Activated CD8-positive, alpha-beta memory T cell treated with anti-CD3 and anti-CD28 coated beads, Interleukin-2, amount 50 U/mL, for 24 hours (primary cell): ENCODE data around the gene BZW2.
"Not testable (repeated sequence)": the region's sequence is repeated elsewhere in the genome, so short reads cannot be mapped to it uniquely, and the experiment has no call there.

ENCODE experiments used
- DNase-seq: peaks from one replicate; pipeline ENCODE4 v3.0.0-alpha.2; 2020; ENCODE audit errors: extremely low read depth

Gene BZW2

DNA sequence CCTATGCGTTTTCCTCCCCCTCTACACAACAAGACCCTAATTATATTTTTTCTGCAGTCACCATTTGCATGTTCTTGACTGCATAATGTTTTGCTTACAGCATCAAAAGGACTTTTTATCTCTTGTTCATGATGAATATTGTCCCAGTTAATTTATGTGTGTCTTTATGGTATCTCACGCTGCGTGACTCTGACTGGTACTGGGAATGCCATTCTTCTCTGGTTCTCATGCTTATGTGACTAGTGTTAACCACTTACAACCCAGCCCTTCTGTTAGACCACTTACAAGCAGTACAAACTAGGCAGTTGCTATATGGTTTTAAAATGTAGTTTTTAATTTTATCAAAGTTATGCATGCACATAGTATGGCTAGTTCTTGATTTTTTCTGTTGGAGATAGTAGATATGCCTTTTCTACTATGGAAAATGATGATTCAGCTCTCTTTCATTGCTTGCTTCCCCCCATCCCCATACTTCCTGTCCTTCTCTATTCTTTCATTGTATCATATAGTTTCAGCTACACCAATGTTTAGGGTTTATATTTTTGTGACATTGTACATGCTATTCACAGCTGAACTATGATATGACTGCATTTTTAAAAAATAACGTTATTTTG, 24.9 kb downstream of the BZW2 start:
- DNase-seq = no peak

DNA sequence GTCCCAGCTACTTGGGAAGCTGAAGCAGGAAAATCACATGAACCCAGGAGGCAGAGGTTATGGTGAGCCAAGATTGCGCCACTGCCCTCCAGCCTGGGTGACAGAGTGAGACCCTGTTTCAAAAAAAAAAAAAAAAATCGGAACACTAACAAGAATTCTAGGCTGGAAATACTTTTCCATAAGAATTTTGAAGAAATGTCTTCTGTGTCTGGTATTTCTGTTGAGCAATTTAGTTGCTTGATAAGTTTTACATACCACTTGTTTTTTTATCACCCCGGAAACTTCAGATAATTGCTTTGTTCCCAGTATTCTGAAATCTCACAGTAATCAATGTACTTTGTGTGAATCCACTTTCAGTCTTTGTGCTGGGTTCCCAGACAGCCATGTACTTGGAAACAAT, 25.8 kb downstream of the BZW2 start:
- DNase-seq = no peak

DNA sequence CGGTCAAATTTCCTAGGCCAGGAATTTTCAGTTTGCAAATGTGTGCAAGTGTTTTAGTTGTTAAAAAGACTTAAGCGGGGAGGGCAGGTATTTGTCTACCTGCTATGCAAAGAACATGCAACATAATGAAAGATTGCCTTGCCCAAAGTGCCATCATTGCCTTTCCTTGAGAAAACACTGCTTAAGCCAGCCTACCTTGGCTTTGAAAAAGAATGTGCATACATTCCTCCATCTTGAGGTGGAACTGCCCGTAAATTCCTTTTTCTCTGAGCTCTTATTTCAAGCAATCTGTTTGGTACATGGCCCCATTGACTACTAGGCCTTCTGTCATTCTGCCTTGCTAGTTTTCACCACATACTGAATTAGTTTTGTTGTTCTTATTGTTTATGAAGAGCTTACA, 29.3 kb downstream of the BZW2 start:
- DNase-seq = no peak

DNA sequence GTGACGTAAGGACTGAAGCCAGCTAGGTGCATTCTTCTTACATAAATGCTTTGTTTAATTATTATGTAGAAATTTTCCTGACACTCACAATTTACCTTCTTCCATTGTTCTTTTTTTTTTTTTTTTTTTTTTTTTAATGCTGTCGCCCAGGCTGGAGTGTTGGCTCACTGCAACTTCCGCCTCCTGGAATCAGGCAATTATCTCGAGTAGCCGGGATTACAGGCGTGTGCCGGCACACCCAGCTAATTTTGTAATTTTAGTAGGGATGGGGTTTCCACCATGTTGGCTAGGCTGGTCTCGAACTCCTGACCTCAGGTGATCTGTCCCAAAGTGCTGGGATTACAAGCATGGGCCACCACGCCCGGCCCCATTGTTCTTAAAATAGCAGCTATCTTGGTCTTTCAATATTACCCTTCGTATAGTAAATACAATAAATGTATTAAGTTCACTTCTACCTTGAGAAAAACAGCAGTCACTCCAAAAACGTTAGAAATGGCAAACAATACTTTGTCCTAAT, 32.1 kb downstream of the BZW2 start:
- no peak for DNase-seq

DNA sequence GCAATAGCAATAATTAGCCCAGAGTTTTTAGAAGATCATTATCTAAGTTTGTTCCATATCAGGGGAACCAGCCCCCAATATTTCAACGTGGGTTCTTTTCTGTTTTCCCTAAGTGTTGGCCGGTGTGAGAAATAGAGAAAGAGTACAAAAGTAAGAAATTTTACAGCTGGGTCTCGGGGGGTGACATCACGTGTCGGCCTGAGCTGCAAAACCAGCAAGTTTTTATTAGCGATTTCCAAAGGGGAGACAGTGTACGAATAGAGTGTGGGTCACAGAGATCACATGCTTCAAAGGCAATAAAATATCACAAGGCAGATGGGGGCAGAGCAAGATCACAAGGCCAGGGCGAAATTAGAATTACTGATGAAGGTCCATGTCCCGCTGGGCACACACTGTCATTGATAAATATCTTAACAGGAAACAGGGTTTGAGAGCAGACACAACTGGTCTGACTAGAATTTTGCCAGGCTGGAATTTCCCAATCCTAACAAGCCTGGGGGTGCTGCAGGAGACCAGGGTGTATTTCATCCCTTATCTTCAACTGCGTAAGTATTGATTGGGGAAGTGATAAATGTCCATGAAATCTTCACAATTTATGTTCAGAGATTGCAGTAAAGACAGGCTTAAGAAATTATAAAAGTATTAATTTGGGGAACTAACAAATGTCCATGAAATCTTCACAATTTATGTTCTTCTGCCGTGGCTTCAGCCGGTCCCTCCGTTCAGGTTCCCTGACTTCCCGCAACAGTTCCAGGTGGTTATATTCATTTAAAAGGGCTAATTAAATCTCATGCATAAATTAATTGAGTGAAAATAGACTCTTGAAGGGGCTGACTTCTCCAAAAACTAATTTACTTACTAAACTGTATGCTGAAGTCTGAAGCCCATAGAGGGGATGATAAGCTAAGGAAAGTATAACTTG, 32.9 kb downstream of the BZW2 start:
- not testable (repeated sequence) for DNase-seq

DNA sequence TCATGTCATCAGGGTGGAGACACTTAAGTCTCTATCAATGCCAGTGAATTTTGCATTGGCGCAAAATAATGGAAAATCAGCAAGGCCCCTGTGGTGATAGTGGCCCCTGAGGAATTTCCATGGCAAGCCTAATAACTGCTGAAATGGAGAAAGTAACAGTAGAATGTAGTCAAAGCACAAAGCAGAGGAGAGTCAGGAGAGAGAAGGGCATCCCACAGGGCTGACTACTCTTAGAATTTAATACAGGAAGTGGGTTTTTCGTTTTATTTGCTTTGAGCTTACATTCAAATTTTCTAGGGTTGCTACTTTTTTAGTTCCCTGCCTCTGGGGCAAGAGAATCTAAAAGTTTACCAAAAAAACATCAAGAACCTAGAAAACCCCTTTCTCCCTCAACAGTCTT, 39.0 kb downstream of the BZW2 start:
- DNase-seq = no peak

DNA sequence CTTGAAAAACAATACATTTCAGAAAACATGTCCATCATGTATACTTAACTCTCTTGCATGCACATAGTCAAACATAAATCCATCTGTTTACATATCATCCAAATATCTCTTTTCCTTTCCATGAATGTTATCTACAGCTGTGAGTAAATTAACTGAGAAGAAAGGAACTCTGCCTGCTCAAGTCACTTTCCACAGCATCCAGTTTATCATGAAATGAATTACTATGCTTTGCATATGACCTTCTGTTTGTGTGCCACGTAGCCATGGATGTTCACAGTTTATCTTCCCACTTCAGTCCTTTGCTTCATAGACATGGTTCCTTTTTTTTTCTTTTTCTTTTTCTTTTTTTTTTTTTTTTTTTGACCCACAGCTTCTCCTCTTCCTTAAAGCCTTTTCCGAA, 39.6 kb downstream of the BZW2 start:
- no peak for DNase-seq

DNA sequence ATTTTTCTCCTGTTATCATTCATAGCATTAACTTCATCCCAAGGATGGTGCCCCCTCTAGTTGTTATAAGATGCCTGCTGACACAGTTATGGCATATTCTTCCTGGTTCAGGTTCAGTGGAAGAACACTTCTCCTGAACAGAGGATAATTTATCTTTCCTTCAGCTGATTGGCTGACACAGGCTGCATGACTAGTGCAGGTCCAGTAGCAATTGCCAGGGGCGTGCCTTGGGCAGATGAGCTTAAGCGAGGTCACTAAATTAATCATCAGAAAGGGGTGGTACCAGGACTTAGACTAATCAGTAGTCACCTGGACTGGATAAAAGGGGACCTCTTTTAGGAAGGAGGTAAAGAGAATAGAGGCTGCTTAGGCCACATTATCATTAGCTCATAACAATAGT, 42.3 kb downstream of the BZW2 start:
- no peak for DNase-seq

DNA sequence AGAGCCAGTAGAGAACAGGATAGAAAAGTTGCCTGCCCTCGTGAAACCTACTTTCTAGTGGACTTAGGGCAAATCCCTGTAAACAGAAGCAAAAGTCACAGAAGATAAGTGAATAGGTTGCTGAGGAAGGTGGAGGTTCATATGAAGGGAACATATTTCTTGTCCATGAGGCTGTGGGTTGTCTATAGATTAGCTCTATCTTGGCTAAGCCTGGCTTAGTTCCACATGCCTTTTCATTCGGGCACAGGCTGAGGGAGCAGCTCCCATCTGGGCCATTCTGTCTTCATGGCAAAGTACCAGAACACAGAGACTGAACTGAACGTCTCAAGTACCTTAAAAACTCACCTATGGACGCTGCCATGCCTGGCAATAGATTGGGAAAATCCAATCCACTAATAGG, 45.3 kb downstream of the BZW2 start:
- no peak for DNase-seq

DNA sequence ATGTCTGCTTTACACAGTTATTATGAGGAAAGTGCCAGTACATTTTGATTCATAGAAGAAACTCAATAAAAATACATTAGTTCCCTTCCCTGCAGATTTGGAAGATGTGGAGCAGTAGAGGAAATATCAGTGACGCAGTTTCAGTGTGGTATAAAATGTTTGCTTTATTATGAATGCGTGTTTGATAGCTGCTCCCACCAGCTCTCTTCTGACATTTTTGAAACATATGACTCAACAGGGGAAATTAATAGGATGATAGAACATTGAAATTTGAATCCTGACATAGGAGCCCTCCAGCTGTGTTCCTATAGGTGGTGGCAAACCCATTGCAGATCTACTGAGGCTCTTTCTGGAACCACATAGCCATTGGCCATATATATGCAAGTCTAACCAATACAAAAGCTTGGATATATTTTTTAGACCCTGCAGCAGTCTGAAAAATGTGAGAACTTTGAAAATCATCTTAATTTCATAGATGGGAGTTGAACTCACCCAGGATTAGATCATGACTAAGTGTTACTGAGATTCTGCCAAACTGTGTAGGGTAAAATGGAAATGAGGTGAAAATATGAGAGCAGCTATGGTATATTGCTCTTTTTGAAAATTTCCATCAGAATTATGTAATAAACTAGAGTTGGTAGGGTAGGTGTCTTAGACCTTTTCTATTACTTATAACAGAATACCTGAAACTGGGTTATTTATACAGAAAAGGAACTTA, 47.8 kb downstream of the BZW2 start:
- DNase-seq = no peak

DNA sequence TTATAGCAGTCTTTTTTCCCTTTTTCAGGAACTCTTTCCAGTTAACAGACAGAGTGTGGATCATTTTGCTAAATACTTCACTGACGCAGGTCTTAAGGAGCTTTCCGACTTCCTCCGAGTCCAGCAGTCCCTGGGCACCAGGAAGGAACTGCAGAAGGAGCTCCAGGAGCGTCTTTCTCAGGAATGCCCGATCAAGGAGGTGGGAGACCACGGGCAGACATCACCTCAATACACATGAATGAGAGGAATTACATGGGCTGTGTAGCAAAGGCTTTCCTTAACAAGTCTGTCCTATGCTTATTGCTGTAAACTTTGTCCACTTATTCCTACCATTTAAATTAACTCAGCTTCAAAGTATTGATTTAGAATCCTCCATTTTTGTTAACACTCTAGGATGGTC, 48.8 kb downstream of the BZW2 start:
- no peak for DNase-seq

DNA sequence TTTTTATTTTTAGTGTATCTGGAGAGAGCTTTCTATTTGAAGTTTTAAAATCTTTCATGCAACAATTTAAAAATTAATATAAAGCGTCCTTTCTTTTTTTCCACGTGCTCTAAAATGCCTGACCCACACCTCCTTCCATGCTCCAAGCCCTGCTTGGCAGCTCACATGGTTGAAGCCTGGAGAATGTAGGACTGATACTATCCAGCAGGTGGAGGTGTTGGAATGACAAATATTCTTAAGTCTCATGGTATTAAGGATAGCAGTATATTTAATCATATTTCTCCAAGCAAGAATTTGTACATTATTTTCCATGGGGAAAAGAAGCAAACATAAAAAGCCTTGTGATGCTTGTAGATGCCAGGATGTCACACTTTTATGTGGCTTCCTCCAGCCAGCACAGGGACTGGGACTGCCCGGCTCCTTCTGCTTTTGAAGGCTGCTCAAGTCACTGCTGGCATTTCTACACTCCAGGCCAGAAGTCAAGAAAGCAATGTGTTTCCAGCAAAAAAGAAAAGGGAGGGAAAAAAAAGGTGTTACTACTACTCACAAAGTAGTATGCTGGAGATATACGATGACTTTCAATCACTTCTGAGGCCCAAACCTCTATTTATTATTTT, 49.7 kb downstream of the BZW2 start:
- no peak for DNase-seq

DNA sequence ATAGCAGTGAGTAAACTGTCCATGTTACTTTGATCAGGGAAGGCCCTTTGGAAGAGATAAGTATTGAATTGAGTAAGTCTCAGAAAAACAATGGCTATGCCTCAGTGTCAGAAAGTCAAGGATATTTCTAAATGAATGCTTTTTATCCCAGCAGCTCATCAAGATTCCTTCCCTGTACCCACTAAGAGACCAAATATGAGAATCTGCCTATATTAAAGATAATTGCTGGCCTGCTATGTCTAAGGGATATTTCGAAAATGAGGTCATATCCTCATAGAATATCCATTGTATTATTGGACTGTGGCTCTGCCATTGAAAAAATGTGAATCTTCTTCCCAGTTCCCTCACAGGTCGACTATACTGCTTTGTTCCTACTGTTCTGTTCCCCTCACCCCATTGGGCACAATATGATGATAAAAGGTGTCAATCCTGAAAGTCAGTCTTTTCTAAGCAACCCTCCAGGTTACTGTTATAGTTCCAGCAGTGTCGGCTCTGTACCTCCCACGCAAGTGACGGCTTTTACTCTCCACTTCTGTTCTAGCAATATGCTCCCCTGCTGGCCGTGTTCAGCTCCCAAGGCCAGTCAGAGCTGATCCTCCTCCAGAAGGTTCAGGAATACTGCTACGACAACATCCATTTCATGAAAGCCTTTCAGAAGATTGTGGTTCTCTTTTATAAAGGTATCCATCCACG, 51.7 kb downstream of the BZW2 start:
- DNase-seq = no peak

DNA sequence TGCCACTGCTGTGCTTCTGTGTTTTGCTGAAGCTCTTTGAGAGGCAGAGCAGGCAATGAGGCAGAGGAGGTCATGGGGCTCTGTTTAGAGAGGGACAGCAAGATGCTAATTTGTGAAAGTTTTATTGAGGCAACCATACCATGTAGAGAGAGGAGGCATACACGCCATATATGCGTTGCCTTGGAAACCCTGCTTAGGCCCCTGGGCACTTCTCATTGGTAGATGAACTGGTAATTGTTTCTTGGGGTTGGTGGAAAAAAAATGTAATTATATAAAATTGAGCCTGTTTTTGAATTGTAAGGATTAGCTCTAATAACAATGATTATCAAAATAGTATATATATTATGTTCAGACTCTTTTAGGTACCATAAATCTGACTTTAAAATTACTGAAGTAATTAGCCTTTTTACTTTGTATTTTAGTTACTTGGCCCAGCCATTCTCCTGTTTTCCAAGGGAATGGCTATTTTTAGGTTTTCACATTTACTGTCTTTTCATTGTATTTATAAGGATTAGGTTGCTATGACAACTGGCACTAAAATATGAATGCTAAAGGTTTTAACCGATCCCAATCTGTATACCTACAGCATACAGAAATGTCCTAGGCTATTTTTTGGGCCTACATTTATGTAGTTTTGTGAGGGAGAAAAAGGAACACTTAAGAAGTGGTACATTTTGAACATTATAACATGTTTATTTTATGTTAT, 52.4 kb downstream of the BZW2 start:
- DNase-seq = no peak

DNA sequence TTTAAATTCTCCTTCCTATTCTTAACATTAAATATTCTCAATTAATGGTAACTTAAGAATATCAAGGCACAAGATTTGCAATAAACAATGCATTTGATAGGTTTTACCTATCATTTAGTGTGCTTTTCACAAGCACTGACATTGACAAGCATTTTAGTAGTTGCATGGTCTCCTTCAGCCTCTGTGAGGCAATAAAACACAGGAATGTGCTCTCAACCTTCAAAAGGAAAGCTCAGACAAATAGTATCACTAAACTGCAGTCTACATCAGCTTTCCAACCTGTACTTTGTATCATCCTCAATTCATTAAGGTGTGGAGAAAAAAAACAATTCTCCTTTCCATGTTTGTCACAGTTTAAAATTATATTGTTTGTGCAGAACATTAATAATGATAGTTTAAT, 56.5 kb downstream of the BZW2 start:
- DNase-seq = no peak

DNA sequence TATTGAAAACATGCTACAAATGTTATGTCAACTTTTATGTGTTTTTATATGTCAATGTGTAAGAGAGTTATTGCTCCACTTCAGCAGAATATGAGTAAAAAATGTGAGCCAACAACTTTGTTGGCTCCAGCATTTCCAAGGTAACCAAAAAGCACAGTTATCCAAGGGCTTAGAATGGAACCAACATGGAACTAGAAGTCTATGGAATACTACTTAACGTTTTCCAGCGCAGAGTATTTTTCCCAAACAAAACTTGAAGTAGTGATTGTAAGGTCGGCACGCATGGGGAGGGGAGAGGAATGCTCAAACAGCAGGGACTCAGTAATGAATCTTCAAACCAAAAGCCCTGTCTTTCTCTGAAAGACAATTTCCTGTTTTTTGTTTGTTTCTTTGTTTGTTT, 62.5 kb downstream of the BZW2 start:
- no peak for DNase-seq

DNA sequence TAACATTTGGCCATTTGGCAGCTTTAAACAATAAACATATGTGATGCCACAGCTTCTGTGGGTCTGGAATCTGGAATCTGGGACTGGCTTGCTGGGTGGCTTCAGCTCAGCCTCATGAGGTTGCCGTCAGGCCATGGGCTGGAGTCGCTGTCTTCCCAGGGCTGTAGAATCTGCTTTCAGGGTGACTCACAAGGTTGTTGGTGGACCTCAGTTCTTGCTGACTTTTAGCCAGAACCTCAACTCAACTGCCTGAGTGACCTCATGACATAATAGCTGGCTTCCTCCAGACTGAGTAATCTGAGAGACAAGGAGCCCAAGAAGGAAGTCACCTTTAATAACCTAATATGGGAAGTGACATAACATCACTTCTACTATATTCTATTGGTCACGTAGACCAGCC, 63.0 kb downstream of the BZW2 start:
- DNase-seq = no peak

DNA sequence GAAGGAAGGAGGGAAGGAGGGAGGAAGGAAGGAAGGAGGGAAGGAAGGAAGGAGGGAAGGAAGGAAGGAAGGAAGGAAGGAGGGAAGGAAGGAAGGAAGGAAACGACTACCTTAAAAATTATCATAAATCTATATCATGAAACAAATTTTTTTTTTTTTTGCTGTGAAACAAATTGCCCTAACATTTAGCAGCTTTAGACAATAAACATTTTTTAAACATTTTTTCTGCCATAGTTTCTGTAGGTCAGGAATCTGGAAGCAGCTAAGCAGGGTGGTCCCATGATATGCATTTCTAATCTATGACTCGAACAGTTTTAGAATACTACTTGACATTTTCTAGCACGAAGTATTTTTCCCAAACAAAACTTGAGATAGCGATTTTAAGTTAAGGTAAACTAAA, 64.7 kb downstream of the BZW2 start:
- no peak for DNase-seq

DNA sequence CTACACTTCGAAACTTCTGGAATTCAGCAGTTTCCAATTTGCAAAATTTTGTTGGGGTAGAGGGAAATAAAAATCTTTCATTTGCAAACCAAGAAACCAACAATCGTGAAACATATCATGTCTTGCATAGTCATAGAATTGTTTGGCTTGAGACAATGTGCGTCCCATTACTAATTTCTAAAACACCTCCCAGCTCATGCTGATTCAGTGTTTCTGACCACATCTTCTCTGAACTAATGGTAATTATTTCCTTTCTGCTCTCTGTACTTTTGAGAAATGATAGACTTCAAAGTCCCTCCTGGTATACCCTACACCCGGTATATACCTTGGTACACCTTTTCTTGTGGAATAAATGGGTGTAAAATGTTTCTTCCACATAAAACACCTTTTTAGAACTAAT, 65.7 kb downstream of the BZW2 start:
- DNase-seq = no peak

DNA sequence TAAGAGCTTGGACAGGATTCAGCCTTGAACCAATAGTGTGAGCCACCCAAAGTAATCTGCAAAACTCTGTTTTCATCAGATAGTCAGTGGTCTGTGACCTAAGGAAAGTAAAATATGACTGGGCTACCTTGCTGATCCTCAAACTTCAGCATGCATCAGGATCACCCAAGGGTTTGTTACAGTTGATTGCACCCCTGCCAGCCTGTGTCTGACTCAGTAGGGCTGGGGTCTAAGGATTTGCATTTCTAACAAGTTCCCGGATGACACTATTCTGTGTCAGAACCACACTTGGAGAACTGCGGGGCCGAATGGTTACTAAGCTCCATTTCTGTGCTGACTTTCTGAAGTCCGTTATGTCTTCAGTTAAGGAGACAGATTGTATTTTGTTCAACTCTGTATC, 66.9 kb downstream of the BZW2 start:
- no peak for DNase-seq

DNA sequence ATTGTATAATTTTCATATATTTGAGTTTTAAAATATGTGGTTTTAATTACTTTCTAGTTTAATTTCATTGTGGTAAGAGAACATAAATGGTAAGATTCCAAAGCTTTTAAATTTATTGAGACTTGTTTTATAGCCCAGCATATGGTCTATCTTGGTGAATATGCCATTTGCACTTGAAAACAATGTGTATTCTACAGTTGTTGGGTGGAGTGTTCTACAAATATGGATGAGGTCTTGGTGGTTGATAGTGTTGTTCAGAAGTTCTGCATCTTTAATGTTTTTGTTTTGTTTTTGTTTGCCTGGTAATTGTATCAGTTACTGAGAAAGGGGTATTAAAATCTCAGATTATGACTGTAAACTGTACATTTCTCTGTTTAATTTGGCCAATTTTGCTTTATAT, 69.9 kb downstream of the BZW2 start:
- no peak for DNase-seq
